ENCODE data around the gene KLHL35. TPM values are rescaled to one million over a fixed set of nuclear protein-coding genes. Genes with fewer than 3 reads are reported as not detected.
"Not testable (repeated sequence)": the region's sequence is repeated elsewhere in the genome, so short reads cannot be mapped to it uniquely, and the experiment has no call there.

The KLHL35 gene
- total RNA-seq, 2 donors from 2014 or later, result 4.4 to 4.6 TPM

DNA sequence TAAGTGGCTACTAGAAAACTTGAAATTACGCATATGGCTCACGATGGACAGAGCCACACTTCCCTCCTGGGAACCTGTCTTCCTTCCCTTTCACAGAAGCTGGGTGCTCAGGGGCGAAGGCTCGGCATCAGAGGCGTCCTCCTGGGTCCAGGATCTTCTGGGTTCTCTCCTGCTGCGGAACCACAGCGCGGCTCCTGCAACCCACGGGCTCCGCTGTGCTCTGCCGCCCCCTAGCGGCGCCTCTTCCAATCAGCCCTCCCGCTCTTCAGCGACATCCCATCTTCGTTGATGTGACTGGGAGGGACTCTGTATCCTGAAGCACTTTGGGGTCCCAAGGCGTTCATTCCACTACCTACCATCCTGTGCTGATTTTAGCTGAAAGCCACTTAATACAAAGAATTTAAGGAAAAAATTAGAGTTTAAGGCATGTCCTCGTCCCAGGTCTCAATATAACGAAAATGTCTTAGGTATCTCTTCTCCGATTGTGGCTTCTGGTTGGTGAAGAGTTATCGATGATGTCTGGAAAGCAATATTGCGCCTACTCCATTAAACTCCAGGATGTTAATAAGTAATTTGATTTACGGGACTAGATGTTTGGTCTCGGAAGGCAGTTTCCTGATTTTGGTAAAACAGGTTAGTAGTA is 48.4 kb downstream of the KLHL35 start:
- Histone ChIP-seq H3K9me3 (no peaks in the 10 kb centered on the region), H3K27ac (no peak overlapping the region), H3K4me1 (peaks cover 6% of the 10 kb centered on the region), H3K4me3 (no peak overlapping the region), H3K27me3 (no peaks in the 10 kb centered on the region), H3K36me3 (replicated peaks in 1 of 2; ENCODE audit: insufficient read depth in 1 of 2, low read depth in 2 of 2) (no peaks in the 10 kb centered on the region)
- peak; percentile 70 for ATAC-seq
- TF ChIP-seq CTCF (IDR thresholded peaks at IDR 0.05) (peak; percentile 89 to 95 (median 94)), POLR2A (IDR thresholded peaks at IDR 0.05) (no peak)
- intact Hi-C loops (cut with DNase I), result loop anchor here (5.0 kb wide), 2 partner anchors 52 to 102 kb away; no protein-coding TSS in a partner anchor
- 18 to 20% methylated on average over 24 of the region's 24 CpGs for WGBS, 2 donors
- DNase-seq, result peak; percentile 77 to 82 (median 80)

DNA sequence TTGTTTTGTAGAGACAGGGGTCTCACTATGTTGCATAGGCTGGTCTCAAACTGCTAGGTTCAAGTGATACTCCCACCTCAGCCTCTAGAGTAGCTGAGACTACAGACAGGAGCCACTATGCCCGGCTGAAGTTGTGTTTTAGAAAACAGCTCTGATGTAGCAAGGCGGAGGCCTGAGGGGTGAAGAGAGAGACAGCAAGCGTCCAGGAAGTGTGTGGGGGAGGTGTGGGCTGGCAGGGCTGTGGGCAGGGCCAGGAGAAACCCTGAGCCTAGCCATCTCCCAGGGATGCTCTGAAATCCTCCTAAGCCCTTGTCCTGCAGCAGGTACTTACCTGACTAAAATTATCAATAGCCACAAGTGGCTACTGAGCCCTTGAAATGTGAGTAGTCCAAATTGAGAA is 49.8 kb downstream of the KLHL35 start:
- Histone ChIP-seq H3K36me3 (replicated peaks in 1 of 2; ENCODE audit: insufficient read depth in 1 of 2, low read depth in 2 of 2) (no peaks in the 10 kb centered on the region), H3K27ac (no peak overlapping the region), H3K4me3 (no peak overlapping the region), H3K27me3 (no peaks in the 10 kb centered on the region), H3K9me3 (no peaks in the 10 kb centered on the region), H3K4me1 (peaks cover 1% of the 10 kb centered on the region)
- ATAC-seq (no peak), DNase-seq (no peak)
- intact Hi-C loops (cut with DNase I), result loop anchor here (5.0 kb wide), 2 partner anchors 51 to 101 kb away; no protein-coding TSS in a partner anchor
- no peak for TF ChIP-seq CTCF (IDR thresholded peaks at IDR 0.05)
- TF ChIP-seq POLR2A (IDR thresholded peaks at IDR 0.05), result no peak
- WGBS, 2 donors, result 67 to 92% methylated on average over 3 of the region's 3 CpGs

DNA sequence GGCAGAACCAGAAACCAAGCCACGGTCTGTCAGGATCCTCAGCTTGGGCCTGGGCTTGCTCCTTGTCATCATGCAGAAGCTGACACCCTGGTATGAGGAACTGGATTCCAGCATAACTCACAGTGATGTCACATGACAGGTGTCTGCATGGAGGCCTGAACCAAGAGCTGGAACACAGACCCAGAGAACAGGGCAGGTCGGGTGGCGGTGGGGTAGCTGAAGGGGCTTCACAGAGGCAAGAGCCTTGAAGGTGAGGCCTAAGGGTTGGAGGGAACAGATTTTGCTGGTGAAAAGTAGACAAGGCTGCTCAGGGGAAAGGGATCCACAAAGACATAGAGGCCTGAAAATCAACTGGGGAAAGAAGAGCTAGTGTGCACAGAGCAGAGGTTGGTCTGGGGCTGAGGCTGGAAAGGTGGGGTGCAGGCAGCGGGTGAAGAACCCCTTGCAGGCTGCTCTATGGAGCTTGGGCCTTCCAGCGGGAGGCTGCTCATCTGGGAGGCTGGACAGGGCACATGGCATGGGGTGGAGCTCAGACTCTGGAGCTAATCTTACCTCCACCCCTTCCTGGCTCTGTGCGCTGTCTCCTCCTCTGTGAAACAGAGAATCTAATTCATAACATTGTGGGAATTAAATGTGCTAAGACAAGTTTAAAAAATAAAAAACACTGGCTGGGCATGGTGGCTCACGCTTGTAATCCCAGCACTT is 52.1 kb downstream of the KLHL35 start:
- ATAC-seq (peak; percentile 77), DNase-seq (peak in 3 of 4 donors; percentile 19 to 57 (median 57))
- intact Hi-C loops (cut with DNase I), result loop anchor here (5.0 kb wide), 2 partner anchors 49 to 99 kb away; no protein-coding TSS in a partner anchor
- Histone ChIP-seq H3K4me3 (no peak overlapping the region), H3K27ac (peak overlapping the region; percentile 0 to 49 (median 20)), H3K4me1 (no peaks in the 10 kb centered on the region), H3K36me3 (replicated peaks in 1 of 2; ENCODE audit: insufficient read depth in 1 of 2, low read depth in 2 of 2) (no peaks in the 10 kb centered on the region), H3K9me3 (no peaks in the 10 kb centered on the region), H3K27me3 (no peaks in the 10 kb centered on the region)
- TF ChIP-seq POLR2A (IDR thresholded peaks at IDR 0.05) (no peak), CTCF (IDR thresholded peaks at IDR 0.05) (no peak)
- 65 to 71% methylated on average over 6 to 7 of the region's 7 CpGs for WGBS, 2 donors

DNA sequence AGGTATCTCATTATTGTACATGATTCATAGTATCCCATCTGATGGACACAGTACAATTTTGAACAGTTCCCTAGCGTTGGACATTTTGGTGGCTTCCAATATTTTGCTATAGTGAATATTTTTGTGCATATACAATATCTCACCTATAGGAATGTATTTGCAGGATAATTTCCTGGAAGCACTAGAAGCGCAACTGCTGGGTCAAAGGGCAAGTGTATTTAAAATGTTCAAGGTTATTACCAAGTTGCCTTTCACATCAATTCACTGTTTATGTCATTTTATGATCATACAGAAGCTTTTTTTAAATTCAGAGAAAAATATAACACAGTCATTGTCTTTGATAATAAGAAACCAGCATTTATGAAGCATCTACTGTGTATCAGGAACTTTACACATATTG is 52.8 kb downstream of the KLHL35 start:
- DNase-seq, result no peak
- WGBS, 2 donors, result 90 to 91% methylated on average over 2 of the region's 2 CpGs
- Histone ChIP-seq H3K27ac (peak overlapping the region in 3 of 4 donors; percentile 0 to 49 (median 22)), H3K27me3 (no peaks in the 10 kb centered on the region), H3K4me3 (no peak overlapping the region), H3K9me3 (no peaks in the 10 kb centered on the region), H3K36me3 (replicated peaks in 1 of 2; ENCODE audit: insufficient read depth in 1 of 2, low read depth in 2 of 2) (no peaks in the 10 kb centered on the region), H3K4me1 (no peaks in the 10 kb centered on the region)
- intact Hi-C loops (cut with DNase I), result loop anchor here (5.0 kb wide), 2 partner anchors 48 to 98 kb away; no protein-coding TSS in a partner anchor
- no peak for ATAC-seq
- TF ChIP-seq CTCF (IDR thresholded peaks at IDR 0.05) (no peak), POLR2A (IDR thresholded peaks at IDR 0.05) (no peak)

GRCh38 chr11:75378776-75379175 is 54.2 kb downstream of the KLHL35 start:
- H3K36me3 ChIP-seq (replicated peaks in 1 of 2; ENCODE audit: insufficient read depth in 1 of 2, low read depth in 2 of 2); H3K4me1 ChIP-seq; H3K4me3 ChIP-seq; intact Hi-C loops (cut with DNase I); ATAC-seq; H3K27ac ChIP-seq; H3K27me3 ChIP-seq; DNase-seq; H3K9me3 ChIP-seq: not testable (repeated sequence)
- 84 to 89% methylated on average over 17 of the region's 17 CpGs for WGBS, 2 donors

Data from body of pancreas (tissue), 4 donors.